HFF-Myc (cell line): ENCODE measurements around the gene FGF5.

Experiments
- DNase-seq: peaks from one replicate; pipeline ENCODE4 v3.0.0-alpha.2; 2011; ENCODE audit warnings: low read depth; ENCODE audit errors: extremely low read depth
- H3K4me3 ChIP-seq: replicated peaks from 2 replicates; pipeline ENCODE4 v1.5.1; 2011; ENCODE audit warnings: low read depth, mild to moderate bottlenecking, control low read depth, low read length
- TF ChIP-seq, protein P1 (sequence below): IDR thresholded peaks from 2 replicates; pipeline ENCODE4 v1.5.1; 2012; ENCODE audit warnings: mild to moderate bottlenecking, low read depth, low read length, control low read depth; ENCODE audit errors: missing control alignments

Gene FGF5

GRCh38 chr4:80261989-80262600 lies 4.4 kb upstream of the FGF5 start:
- no peak overlapping the region for H3K4me3 ChIP-seq
- TF ChIP-seq, protein P1, sequence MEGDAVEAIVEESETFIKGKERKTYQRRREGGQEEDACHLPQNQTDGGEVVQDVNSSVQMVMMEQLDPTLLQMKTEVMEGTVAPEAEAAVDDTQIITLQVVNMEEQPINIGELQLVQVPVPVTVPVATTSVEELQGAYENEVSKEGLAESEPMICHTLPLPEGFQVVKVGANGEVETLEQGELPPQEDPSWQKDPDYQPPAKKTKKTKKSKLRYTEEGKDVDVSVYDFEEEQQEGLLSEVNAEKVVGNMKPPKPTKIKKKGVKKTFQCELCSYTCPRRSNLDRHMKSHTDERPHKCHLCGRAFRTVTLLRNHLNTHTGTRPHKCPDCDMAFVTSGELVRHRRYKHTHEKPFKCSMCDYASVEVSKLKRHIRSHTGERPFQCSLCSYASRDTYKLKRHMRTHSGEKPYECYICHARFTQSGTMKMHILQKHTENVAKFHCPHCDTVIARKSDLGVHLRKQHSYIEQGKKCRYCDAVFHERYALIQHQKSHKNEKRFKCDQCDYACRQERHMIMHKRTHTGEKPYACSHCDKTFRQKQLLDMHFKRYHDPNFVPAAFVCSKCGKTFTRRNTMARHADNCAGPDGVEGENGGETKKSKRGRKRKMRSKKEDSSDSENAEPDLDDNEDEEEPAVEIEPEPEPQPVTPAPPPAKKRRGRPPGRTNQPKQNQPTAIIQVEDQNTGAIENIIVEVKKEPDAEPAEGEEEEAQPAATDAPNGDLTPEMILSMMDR: no peak
- DNase-seq: no peak

DNA sequence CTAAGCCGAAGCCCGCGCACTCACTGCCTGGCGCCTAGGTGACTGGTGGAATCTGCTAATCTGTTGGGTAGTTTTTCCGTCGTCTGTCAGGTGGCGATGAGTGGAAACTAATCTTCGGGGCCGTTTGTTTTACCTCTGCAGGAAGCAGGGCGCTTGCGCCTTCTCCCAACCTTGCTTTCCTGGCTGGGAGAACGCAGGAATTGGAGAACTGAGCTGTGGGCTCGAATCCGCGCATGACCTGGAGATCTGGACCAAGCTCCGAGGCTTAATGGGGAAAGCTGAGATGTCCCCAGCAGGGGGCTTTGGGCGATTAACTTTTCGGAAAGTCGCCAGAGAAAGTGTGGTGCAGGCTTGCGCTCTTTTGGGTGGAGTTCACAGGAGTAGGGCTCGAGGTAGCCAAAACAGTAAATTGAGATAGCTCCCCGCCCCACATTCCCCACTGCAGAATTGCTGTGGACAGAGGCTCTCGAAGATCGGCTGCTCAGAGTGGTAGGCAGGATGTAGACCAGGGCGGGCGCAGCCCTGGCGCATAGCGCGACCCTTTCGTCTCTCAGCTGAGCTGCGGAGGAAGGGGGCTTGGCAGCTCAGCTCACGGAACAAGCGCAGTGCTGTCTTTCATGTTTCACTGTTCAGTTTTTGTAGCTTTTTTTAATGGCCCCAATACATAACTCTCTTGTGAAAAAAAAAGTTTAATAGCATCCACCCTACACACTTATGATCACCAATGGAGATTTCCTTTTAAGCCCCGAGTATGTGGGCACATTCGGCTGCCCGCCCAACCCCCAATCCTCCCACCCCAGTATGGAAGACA lies 2.7 kb upstream of the FGF5 start:
- no peak for DNase-seq
- TF ChIP-seq, protein P1: no peak
- no peak overlapping the region for H3K4me3 ChIP-seq

GRCh38 chr4:80264352-80264647 lies 2.2 kb upstream of the FGF5 start:
- DNase-seq: no peak
- H3K4me3 ChIP-seq: no peak overlapping the region
- TF ChIP-seq, protein P1: no peak

DNA sequence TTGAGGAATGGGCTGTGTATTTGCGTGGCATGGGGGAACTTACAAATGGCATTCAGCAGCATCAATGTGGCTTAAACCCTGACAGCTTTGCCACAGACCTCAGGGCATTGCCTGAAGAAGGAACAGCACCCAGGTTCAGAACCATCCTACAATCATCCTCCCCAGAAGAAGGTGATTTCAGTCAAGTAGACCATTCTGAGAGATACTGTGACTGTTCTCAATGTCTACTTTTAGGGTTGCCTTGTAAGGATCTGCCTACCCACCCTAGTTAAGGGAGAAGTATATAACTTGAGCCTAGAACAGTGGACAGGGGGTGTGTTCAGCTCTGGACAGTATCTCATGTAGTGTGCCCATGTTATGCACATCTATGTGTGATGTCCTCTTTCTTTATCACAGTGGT lies 1.6 kb upstream of the FGF5 start:
- peak overlapping the region; percentile 86; the same call in 1 of the 2 replicates for H3K4me3 ChIP-seq
- no peak for DNase-seq
- TF ChIP-seq, protein P1: no peak

DNA sequence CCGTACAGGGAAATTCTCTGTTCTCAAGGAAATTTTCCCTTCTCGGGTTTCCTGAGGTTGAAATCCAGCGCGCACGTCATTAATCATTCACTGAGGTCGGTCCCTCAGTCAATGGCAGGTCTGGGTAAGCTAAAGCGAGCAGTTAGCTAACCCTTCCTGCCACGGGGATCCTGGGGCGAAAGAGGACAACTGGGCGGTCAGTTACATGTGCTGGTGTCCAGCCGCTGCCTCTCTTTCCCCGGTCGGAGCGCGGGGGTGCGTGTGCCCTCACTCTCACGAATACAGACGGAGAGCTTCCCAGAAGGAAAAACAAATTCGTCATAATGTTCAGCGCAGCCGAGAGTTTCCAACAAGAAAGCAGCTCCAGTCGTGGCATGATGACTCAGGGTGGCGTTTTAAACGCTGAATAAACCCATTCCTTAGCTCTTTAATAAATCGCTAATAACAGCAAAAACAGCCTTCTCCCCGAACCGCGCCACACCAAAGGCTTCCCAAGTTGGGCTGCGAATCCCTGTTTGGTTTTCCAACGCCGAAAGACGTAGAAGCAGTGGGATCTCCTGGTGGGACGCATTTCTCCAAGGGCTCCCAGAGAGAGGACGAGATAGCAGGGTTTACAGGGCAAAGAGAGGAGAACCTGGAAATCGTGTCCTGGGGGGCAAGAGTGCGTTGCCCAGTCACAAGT lies 752 bp upstream of the FGF5 start:
- no peak for DNase-seq
- H3K4me3 ChIP-seq: peak overlapping the region; percentile 86
- TF ChIP-seq, protein P1: no peak

GRCh38 chr4:80266902-80267380 lies 477 bp downstream of the FGF5 start:
- TF ChIP-seq, protein P1: no peak
- no peak for DNase-seq
- peak overlapping the region; percentile 86 for H3K4me3 ChIP-seq
